Activated T-cell treated with anti-CD3 and anti-CD28 coated beads for 24 hours (primary cell): Measurements from ENCODE around the gene WDR35.

Experiments used
- DNase-seq: peaks from one replicate; pipeline ENCODE4 v3.0.0-alpha.2; 2020; ENCODE audit warnings: low read depth

Gene WDR35

GRCh38 chr2:20011276-20012031 lies 21.5 kb upstream of the WDR35 start:
- DNase-seq: no peak

DNA sequence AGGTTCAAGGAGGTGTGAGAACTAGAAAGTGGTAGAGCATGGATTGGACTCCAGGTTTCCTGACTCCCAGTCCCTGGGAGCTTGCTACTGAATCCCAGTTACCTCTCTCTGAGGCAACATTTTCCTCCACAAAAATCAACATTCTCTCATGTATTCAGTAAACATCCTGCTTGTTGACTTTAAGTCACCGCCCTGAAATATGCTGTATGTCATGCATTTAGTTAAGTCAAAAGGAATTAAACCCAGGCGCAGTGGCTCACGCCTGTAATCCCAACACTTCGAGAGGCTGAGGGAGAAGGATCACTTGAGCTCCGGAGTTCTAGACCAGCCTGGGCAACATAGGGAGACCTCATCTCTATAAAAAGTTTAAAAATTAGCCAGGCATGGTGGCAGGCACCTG lies 18.8 kb upstream of the WDR35 start:
- DNase-seq: no peak

DNA sequence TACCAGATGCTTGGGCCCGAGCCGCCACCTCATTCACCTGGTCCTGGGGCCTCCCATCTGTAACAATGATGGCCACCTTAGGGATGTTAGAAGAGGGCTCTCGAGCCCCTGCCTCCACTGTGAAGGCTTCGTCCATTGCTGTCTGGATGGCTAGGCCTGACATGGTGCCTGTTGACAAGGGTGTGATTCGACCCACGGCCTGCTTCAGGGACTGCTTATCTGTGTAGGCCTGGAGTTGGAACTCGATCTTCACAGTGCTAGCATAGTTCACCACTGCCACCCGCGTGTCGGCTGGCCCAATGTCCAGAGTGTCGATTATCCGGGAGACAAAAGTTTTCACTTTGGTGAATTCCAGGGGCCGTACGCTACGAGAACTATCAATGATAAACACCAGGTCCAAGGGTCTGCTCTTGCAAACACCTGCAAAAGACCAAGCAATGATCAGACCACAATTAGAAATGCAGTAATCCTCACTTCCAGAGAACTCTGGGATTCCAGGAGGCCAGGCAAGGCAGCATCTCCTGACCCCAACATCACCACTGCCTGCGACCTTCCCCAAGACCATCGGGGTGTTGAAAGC lies 16.1 kb upstream of the WDR35 start:
- no peak for DNase-seq

DNA sequence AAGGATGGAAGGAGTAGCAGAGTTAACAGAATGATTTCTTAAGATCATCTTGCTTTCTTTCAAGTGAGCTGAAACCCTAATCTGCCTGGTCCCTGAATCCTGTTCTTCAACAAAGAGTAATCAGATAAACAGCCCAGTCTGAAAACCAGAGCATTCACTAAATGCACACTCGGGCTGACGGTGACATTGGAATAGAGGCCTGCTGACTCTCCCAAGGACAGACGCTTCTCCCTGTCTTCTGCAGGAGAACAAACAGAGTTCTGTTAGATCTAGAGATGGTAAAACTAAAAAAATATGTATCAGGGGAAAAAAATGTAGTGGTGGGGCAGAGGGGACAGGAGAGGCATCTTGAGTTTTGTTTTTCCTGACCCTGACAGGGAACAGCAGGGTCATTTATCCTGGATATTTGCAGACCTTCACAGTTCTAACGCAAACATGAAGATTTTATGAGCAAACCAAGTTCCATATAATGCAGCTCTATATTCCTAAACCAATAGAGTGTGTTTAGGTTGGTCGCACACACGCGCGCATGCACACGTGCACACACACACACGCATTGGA lies 15.2 kb upstream of the WDR35 start:
- DNase-seq: no peak

GRCh38 chr2:20001361-20001863 lies 11.5 kb upstream of the WDR35 start:
- DNase-seq: no peak

DNA sequence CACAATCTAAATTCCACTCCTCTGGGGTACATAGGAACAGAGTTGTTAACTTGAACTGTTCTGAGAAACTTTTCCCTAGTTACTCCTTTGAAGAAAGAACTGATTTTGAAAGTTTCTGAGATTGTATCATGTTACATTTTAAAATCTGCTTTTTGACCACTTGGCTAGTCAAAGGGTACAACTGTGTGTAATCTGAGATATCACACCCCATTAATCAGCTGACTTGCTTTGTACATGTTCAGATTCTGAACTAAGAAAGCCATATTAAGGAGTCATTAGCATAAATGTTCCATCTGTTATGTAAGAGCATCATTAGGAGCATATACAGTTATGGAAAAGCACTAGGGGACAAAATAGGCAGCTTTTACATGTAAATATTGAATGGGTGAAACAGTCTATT lies 3.8 kb upstream of the WDR35 start:
- no peak for DNase-seq

DNA sequence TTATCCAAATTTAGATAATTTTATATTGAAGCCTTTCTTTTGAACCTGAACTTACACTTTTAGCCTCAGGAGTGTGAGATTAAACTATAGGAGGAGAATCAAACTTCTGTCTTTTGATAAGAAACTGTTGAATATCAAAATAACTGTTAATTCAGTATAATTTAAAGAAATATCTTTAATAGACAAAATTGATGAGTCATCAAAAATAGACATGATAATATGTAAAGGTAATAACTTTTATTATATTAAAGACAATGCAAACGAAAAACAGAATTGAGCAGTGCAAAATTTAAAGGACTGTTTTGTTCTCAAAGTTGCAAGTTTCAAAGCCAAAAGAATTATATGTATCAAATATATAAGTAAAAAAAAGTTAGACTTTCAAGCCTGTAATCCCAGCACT lies 2.0 kb upstream of the WDR35 start:
- DNase-seq: no peak

DNA sequence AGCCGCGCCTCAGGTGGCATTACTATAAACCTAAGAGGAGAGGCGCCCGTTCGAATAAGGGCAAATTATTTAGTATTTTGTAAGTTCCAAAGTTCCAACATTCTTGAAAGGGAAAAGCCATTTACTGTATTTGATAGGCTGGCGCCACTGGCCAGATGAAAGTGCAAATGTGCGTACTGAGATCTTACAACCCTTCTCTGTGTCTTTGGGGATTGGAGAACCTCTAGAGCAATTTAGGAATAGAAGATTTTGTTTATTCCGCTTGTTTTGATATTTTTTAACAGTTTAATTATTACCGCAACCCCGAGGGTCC lies 467 bp upstream of the WDR35 start:
- no peak for DNase-seq

- DNase-seq: no peak
Measured at GRCh38 chr2:19989342-19989666, 601 bp downstream of the WDR35 start.

GRCh38 chr2:19988600-19988999 lies 1.3 kb downstream of the WDR35 start:
- no peak for DNase-seq

GRCh38 chr2:19987936-19988335 lies 2.0 kb downstream of the WDR35 start:
- DNase-seq: no peak

- DNase-seq: no peak
Measured at GRCh38 chr2:19982268-19982667, 7.6 kb downstream of the WDR35 start.

DNA sequence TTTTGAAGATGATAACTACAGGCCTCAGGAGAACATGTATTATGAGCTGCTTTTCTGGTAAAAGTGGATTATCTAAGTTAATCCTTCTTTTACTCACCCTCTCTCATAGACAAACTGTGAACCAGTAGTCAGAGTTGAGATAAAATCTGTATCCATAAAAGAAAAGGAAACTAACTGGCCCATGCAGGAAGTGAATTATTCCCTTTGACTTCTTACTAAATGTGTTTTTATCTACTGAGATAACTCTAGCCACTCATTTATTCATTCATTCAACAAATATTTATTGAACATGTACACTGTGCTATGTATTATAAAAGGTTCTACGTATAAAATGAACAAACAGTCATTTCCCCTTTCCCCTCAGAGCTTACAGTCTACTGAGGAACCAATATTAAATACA lies 10.0 kb downstream of the WDR35 start:
- no peak for DNase-seq

DNA sequence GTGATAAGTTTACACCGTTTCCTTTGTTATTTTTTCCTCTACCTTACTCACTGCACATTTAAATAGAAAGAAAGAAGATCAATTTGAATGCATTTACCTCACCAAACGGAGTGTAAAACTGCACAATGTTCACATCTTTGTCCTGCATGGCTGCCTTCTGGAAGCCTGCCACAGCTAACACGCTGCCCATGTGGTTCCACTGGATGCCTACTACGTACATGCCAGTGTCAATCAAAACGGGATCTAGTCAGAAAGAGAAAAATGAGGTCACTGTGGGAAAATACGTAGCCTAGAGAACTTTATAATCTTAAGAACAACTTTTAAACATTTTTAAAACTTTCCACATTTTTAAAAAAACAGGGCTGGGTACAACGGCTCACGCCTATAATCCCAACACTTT lies 16.4 kb downstream of the WDR35 start:
- DNase-seq: no peak

- DNase-seq: no peak
Measured at GRCh38 chr2:19971691-19972090, 18.2 kb downstream of the WDR35 start.

DNA sequence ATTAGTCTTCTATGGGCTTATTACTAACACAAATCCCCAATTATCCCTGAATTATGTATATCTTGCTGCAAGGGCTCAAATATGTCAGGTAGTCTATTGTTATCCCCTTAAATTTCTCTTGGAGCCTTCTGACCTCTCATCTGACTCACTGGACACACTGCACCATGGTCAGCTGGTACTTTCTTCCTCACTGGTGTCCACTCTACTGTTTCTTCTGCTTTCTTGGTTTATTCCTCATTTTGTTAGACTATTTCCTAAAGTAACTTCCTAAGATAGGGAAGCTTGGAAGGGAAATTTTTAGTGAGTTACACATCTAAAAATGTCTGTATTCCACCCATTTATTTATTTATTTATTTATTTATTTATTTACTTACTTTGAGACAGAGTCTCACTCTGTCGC lies 26.5 kb downstream of the WDR35 start:
- DNase-seq: no peak

- peak; percentile 13 for DNase-seq
Measured at GRCh38 chr2:19955544-19956422, 34.1 kb downstream of the WDR35 start.

- DNase-seq: no peak
Measured at GRCh38 chr2:19949071-19949470, 40.8 kb downstream of the WDR35 start.

DNA sequence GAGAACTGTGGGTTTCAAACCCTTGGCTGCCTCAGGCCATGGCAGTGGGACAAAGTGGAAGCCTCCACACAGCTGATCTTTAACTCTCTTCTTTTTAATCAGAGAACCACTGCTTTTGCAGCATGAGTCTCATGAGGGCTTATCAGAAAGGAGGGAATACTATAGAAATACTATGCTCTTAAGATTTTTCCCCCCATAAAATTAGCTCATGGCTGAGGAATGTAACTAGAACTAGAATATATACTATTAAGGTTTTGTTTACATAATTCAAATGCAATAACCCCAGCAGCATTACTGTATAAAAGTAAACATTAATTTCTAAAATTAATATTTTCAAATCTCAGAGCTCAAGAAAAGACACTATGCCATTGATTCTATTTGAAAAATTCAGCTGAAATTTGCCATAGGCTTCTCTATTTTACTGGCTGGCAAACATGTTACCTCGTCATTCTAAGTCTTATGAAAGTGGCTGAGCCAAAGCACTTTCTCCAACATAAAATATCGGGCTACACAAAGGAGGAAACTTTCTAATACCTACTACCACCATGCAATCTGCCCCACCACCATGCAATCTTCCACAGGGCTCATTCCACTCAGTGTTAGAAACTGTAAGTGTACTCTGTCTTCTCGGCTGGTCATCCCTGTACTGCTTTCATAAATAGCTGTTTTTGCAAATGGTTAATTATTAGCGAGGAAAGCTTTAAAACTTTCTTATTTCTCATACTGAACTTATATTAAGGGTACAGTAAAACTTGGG lies 42.5 kb downstream of the WDR35 start:
- no peak for DNase-seq

- no peak for DNase-seq
Measured at GRCh38 chr2:19944205-19944845, 45.6 kb downstream of the WDR35 start.

DNA sequence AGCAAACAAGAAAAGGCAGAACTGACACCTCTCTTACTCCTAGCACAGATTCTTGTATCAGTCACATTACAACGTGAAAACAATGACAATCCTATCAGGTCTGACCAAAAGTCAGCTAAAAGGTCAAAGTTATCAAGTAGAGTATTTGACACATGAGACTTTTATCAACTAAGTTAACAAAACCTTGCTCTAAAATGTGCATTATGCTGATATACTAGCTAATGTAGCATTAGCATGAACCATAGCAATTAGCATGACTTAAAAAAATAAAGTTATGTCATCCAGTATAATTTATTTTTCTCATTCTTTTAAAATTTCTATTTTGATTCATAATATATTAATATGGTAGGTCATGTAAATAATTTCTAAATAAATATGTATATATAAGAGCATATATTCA lies 46.7 kb downstream of the WDR35 start:
- no peak for DNase-seq

DNA sequence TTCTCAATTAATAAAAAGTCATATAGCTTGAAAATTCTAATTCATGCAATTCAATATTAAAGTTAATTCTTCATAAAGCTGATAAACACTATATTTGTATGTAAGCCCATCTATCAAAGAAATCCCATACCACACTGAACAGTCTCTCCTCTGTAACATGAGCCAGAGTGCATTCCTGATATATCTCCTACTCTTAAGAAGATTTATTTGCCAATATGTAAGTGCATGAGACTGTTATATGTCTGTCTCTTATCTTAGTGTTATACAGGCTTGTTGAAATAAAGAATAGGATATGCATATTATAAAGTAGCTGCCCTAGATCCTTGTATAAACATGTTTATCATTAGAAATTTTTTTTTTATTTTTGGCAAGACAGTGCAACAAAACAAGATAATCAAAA lies 47.7 kb downstream of the WDR35 start:
- DNase-seq: no peak
